HepG2 (cell line): ENCODE results near the gene TRIM3. TPM values are rescaled to one million over a fixed set of nuclear protein-coding genes. Genes with fewer than 3 reads are reported as not detected.

Source experiments
- CEBPG ChIP-seq: IDR thresholded peaks from 2 replicates; pipeline ENCODE4 v1.6.1; 2016
- JDP2 ChIP-seq: sonication (generic); formaldehyde crosslinking; IDR thresholded peaks from 2 replicates; pipeline ENCODE4 v1.8.1; 2022; ENCODE audit warnings: missing genetic modification reagents, borderline replicate concordance
- ONECUT2 ChIP-seq: sonication (generic); formaldehyde crosslinking; IDR thresholded peaks from 2 replicates; pipeline ENCODE4 v1.4.0; 2020; ENCODE audit warnings: missing genetic modification reagents
- SAFB2 ChIP-seq: sonication (generic); formaldehyde crosslinking; IDR thresholded peaks from 2 replicates; pipeline ENCODE4 v1.5.1; 2020; ENCODE audit warnings: missing genetic modification reagents, low read depth, mild to moderate bottlenecking, borderline replicate concordance
- SNRNP70 ChIP-seq: fragments of 200-400 bp; formaldehyde crosslinking; IDR thresholded peaks from 2 replicates; pipeline ENCODE4 v1.6.1; 2017; ENCODE audit warnings: mild to moderate bottlenecking, low read depth, low read length, moderate library complexity
- XRCC5 ChIP-seq: fragments of 200-400 bp; formaldehyde crosslinking; optimal IDR thresholded peaks from 2 replicates; pipeline ENCODE3; 2017; ENCODE audit warnings: mild to moderate bottlenecking, low read length
- ZBTB20 ChIP-seq: sonication (generic); formaldehyde crosslinking; IDR thresholded peaks from 2 replicates; pipeline ENCODE4 v1.8.1; 2023; ENCODE audit warnings: missing genetic modification reagents, low read depth, mild to moderate bottlenecking, borderline replicate concordance
- ZC3H13 ChIP-seq: sonication (generic); formaldehyde crosslinking; IDR thresholded peaks from 2 replicates; pipeline ENCODE4 v1.8.1; 2023; ENCODE audit warnings: mild to moderate bottlenecking, missing genetic modification reagents, moderate library complexity
- ZNF264 ChIP-seq: sonication (generic); formaldehyde crosslinking; IDR thresholded peaks from 2 replicates; pipeline ENCODE4 v1.4.0; 2020; ENCODE audit warnings: missing genetic modification reagents
- ZNF446 ChIP-seq: sonication (generic); formaldehyde crosslinking; IDR thresholded peaks from 2 replicates; pipeline ENCODE4 v1.5.0; 2020; ENCODE audit warnings: mild to moderate bottlenecking, missing genetic modification reagents
- ZNF547 ChIP-seq: sonication (generic); formaldehyde crosslinking; IDR thresholded peaks from 2 replicates; pipeline ENCODE4 v1.5.1; 2020; ENCODE audit warnings: mild to moderate bottlenecking, missing genetic modification reagents
- ZNF616 ChIP-seq: sonication (generic); formaldehyde crosslinking; IDR thresholded peaks from 2 replicates; pipeline ENCODE4 v1.5.0; 2020; ENCODE audit warnings: low read depth, mild to moderate bottlenecking, missing genetic modification reagents
- ZNF672 ChIP-seq: sonication (generic); formaldehyde crosslinking; IDR thresholded peaks from 2 replicates; pipeline ENCODE4 v1.8.1; 2022; ENCODE audit warnings: missing genetic modification reagents
- ZNF7 ChIP-seq: IDR thresholded peaks from 2 replicates; pipeline ENCODE4 v1.6.1; 2016; ENCODE audit warnings: missing biosample characterization, missing genetic modification reagents
- polyA plus RNA-seq, 8 experiments: library from polyadenylated mRNA; depleted of rRNA in 3 of 8; stranded (reverse) in 7 of 8; unstranded in 1 of 8; fragments of >200 nt; fragmentation: Illumina TruSeq in 4 of 8; extraction: Trizol in 4 of 8; gene quantifications; 2 replicates each; pipeline versions ENCODE4 v1.2.1 to v1.2.3, GENCODE V29; 2011 to 2016; ENCODE audit warnings: low read depth in 4 of 8, missing spikeins in 1 of 8, mixed read lengths in 1 of 8; ENCODE audit not compliant: insufficient read depth in 1 of 8
- total RNA-seq, 5 experiments: library from RNA; depleted of rRNA; stranded (reverse); fragments of >200 nt; fragmentation: Illumina TruSeq; extraction: Trizol; gene quantifications; 2 replicates each; pipeline ENCODE4 v1.2.3, GENCODE V29; 2016; ENCODE audit warnings: low read depth in 1 of 5
- TF ChIP-seq, protein P1 (sequence below): sonication (generic); formaldehyde crosslinking; IDR thresholded peaks from 2 replicates; pipeline ENCODE4 v1.8.0; 2022; ENCODE audit warnings: mild to moderate bottlenecking, missing genetic modification reagents; ENCODE audit not compliant: insufficient replicate concordance
- TF ChIP-seq, protein P2 (sequence below): sonication (generic); formaldehyde crosslinking; IDR thresholded peaks from 2 replicates; pipeline ENCODE4 v1.4.0; 2020; ENCODE audit warnings: low read depth, mild to moderate bottlenecking, missing genetic modification reagents
- TF ChIP-seq, protein P3 (sequence below): sonication (generic); formaldehyde crosslinking; IDR thresholded peaks from 2 replicates; pipeline ENCODE4 v1.5.0; 2020; ENCODE audit warnings: missing genetic modification reagents
- TF ChIP-seq, protein P4 (sequence below): sonication (generic); formaldehyde crosslinking; IDR thresholded peaks from 2 replicates; pipeline ENCODE4 v1.4.0; 2020; ENCODE audit warnings: mild to moderate bottlenecking, missing genetic modification reagents
- TF ChIP-seq, protein P5 (sequence below): sonication (generic); formaldehyde crosslinking; conservative IDR thresholded peaks from 2 replicates; pipeline ENCODE4 v1.8.1; 2023; ENCODE audit warnings: missing genetic modification reagents
- TF ChIP-seq, protein P6 (sequence below): sonication (generic); formaldehyde crosslinking; IDR thresholded peaks from 2 replicates; pipeline ENCODE4 v1.4.0; 2020; ENCODE audit warnings: missing genetic modification reagents

Gene TRIM3
- total and polyA plus RNA-seq, 2 of the 13 experiments (the other 11 are each of a cell fraction or from before 2014, with no cell fraction given): 3.6 to 6.3 TPM

DNA sequence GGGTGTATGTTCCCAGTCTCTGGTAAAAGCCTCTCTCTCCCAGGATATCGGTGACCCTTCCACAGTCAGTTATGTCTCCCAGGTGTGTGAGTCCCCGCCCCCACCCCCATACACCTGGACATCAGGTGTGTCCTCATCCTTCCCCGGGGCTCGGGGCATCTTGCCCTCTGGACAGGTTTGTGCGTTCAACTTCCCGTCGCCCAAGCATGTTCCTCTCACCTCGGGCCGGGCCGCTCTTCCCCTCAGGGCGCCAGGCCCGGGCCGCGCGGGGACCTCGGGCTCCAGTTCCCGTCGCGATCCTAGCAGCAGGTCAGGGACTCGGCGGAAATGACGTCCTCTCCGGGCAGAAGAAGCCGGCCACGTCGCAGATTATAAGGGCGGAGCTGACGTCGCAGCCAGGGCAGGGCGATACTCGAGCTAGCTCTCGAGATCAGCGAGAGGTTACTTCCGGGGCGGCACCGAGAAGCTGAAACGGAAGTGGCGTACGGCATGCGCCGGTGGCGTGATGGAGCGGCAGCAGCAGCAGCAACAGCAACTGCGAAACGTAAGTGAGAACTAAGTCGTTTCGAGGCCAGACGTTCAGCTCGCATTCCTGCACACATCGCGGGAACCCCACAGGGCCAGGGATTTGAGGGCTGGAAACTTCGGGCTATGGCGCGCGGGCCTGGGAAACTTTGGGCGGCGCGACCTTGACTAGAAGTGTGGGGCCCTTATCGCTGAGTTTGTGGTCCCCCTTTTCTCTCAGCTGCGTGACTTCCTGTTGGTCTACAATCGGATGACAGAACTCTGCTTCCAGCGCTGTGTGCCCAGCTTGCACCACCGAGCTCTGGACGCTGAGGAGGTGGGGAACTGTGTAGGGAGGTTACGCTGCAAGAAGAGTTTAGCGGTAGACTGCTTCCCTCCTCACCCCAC lies 7.5 kb upstream of the TRIM3 start, which contains the start of the genes ARFIP2 and TIMM10B (continued):
- TF ChIP-seq SNRNP70 (no peak), SAFB2 (CRISPR knock-in tag) (peak; percentile 88; the same call in 1 of the 2 replicates), ZNF264 (peak; percentile 99), ZNF547 (CRISPR knock-in tag) (peak; percentile 61; the same call in 1 of the 2 replicates), ZNF7 (CRISPR knock-in tag) (no peak; the same call in 1 of the 2 replicates), ZBTB20 (peak; percentile 63; the same call in 1 of the 2 replicates), CEBPG (CRISPR knock-in tag) (no peak), JDP2 (CRISPR knock-in tag) (no peak), ZC3H13 (CRISPR knock-in tag) (0 out of 2 replicates have a peak, but pooled peaks have one; percentile 54), ZNF616 (CRISPR knock-in tag) (no peak), XRCC5 (peak; percentile 56), ONECUT2 (no peak), ZNF672 (CRISPR knock-in tag) (no peak), ZNF446 (CRISPR knock-in tag) (0 out of 2 replicates have a peak, but pooled peaks have one; percentile 52)
- TF ChIP-seq, protein P1, sequence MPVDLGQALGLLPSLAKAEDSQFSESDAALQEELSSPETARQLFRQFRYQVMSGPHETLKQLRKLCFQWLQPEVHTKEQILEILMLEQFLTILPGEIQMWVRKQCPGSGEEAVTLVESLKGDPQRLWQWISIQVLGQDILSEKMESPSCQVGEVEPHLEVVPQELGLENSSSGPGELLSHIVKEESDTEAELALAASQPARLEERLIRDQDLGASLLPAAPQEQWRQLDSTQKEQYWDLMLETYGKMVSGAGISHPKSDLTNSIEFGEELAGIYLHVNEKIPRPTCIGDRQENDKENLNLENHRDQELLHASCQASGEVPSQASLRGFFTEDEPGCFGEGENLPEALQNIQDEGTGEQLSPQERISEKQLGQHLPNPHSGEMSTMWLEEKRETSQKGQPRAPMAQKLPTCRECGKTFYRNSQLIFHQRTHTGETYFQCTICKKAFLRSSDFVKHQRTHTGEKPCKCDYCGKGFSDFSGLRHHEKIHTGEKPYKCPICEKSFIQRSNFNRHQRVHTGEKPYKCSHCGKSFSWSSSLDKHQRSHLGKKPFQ (CRISPR knock-in tag): no peak
- TF ChIP-seq, protein P2, sequence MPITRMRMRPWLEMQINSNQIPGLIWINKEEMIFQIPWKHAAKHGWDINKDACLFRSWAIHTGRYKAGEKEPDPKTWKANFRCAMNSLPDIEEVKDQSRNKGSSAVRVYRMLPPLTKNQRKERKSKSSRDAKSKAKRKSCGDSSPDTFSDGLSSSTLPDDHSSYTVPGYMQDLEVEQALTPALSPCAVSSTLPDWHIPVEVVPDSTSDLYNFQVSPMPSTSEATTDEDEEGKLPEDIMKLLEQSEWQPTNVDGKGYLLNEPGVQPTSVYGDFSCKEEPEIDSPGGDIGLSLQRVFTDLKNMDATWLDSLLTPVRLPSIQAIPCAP (CRISPR knock-in tag): no peak
- TF ChIP-seq, protein P3, sequence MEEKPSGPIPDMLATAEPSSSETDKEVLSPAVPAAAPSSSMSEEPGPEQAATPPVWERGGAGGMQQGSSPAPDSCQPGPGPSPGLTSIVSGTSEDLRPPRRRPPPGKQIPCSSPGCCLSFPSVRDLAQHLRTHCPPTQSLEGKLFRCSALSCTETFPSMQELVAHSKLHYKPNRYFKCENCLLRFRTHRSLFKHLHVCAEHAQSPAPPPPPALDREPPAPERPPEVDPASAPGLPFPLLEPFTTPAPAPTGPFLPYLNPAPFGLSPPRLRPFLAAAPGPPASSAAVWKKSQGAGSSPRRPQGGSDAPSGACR (CRISPR knock-in tag): no peak; the same call in 1 of the 2 replicates
- TF ChIP-seq, protein P4, sequence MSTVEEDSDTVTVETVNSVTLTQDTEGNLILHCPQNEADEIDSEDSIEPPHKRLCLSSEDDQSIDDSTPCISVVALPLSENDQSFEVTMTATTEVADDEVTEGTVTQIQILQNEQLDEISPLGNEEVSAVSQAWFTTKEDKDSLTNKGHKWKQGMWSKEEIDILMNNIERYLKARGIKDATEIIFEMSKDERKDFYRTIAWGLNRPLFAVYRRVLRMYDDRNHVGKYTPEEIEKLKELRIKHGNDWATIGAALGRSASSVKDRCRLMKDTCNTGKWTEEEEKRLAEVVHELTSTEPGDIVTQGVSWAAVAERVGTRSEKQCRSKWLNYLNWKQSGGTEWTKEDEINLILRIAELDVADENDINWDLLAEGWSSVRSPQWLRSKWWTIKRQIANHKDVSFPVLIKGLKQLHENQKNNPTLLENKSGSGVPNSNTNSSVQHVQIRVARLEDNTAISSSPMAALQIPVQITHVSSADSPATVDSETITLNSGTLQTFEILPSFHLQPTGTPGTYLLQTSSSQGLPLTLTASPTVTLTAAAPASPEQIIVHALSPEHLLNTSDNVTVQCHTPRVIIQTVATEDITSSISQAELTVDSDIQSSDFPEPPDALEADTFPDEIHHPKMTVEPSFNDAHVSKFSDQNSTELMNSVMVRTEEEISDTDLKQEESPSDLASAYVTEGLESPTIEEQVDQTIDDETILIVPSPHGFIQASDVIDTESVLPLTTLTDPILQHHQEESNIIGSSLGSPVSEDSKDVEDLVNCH: no peak
- TF ChIP-seq, protein P5, sequence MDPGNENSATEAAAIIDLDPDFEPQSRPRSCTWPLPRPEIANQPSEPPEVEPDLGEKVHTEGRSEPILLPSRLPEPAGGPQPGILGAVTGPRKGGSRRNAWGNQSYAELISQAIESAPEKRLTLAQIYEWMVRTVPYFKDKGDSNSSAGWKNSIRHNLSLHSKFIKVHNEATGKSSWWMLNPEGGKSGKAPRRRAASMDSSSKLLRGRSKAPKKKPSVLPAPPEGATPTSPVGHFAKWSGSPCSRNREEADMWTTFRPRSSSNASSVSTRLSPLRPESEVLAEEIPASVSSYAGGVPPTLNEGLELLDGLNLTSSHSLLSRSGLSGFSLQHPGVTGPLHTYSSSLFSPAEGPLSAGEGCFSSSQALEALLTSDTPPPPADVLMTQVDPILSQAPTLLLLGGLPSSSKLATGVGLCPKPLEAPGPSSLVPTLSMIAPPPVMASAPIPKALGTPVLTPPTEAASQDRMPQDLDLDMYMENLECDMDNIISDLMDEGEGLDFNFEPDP: no peak
- TF ChIP-seq, protein P6, sequence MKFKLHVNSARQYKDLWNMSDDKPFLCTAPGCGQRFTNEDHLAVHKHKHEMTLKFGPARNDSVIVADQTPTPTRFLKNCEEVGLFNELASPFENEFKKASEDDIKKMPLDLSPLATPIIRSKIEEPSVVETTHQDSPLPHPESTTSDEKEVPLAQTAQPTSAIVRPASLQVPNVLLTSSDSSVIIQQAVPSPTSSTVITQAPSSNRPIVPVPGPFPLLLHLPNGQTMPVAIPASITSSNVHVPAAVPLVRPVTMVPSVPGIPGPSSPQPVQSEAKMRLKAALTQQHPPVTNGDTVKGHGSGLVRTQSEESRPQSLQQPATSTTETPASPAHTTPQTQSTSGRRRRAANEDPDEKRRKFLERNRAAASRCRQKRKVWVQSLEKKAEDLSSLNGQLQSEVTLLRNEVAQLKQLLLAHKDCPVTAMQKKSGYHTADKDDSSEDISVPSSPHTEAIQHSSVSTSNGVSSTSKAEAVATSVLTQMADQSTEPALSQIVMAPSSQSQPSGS (CRISPR knock-in tag): peak; percentile 85; the same call in 1 of the 2 replicates
